Tibial nerve (tissue), 4 donors: Measurements from ENCODE around the gene VEGFC.

Experiments used
- EP300 ChIP-seq, 2 donors: sonication (generic); formaldehyde crosslinking; IDR thresholded peaks; one replicate each; pipeline ENCODE4 v1.6.1; 2017; ENCODE audit warnings: antibody characterized with exemption in 2 of 2, mild to moderate bottlenecking in 1 of 2
- POLR2A ChIP-seq, 2 donors: fragments of 450-650 bp; IDR thresholded peaks; one replicate each; pipeline ENCODE4 v1.6.1; 2017; ENCODE audit warnings: antibody characterized with exemption in 2 of 2, mild to moderate bottlenecking in 2 of 2, moderate library complexity in 2 of 2
- TF ChIP-seq, protein P1 (sequence below), 5 experiments: fragments of 200-600 bp in 3 of 5; fragments of 450-650 bp in 2 of 5; sonication (generic) in 3 of 5; IDR thresholded peaks; one replicate each; pipeline ENCODE4 v1.5.1; 2016 to 2019; ENCODE audit warnings: antibody characterized with exemption in 5 of 5, mild to moderate bottlenecking in 3 of 5, moderate library complexity in 2 of 5

DNA sequence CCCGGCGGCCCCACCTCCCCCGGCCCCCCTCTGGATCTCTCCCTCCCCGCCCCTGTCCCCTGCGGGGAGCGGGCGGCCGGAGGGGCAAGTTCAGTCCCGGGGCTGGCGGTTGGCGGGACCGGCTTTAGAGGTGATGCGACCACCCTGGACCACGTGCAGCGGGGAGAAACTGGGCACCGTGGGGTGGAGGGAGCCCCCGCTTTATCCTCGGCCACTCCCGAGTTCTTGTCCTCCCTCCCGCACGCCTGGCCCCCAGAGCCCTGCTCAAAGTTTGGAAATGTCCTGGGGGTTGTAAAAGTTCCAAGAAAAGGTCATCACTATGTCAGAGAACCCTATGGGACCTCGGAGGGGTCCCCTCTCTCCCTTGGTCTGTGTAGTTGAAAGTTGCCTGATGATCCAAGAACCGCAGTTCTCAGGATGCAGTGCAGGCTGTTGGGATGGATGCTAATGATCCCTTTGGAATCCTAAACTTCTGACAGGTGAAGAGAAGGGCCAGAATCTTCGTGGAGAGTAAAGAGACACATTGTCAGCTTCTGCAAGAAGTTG, 411 bp upstream of the VEGFC start:
- no peak for TF ChIP-seq POLR2A (IDR thresholded peaks at IDR 0.05)
- TF ChIP-seq, protein P1, sequence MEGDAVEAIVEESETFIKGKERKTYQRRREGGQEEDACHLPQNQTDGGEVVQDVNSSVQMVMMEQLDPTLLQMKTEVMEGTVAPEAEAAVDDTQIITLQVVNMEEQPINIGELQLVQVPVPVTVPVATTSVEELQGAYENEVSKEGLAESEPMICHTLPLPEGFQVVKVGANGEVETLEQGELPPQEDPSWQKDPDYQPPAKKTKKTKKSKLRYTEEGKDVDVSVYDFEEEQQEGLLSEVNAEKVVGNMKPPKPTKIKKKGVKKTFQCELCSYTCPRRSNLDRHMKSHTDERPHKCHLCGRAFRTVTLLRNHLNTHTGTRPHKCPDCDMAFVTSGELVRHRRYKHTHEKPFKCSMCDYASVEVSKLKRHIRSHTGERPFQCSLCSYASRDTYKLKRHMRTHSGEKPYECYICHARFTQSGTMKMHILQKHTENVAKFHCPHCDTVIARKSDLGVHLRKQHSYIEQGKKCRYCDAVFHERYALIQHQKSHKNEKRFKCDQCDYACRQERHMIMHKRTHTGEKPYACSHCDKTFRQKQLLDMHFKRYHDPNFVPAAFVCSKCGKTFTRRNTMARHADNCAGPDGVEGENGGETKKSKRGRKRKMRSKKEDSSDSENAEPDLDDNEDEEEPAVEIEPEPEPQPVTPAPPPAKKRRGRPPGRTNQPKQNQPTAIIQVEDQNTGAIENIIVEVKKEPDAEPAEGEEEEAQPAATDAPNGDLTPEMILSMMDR (IDR thresholded peaks at IDR 0.05), result no peak
- TF ChIP-seq EP300 (IDR thresholded peaks at IDR 0.05), result no peak
